Testis (tissue), 2 donors: ENCODE data around the gene MAS1.

Experiments
- CTCF ChIP-seq, 3 experiments: fragments of 450-650 bp in 2 of 3; fragments of 200-600 bp in 1 of 3; sonication (generic) in 1 of 3; IDR thresholded peaks; one replicate each; pipeline ENCODE4 v1.5.1; 2016 to 2019; ENCODE audit warnings: antibody characterized with exemption in 3 of 3, mild to moderate bottlenecking in 2 of 3, moderate library complexity in 1 of 3
- POLR2A ChIP-seq: fragments of 450-650 bp; IDR thresholded peaks from one replicate; pipeline ENCODE4 v1.6.1; 2017; ENCODE audit warnings: antibody characterized with exemption, mild to moderate bottlenecking, moderate library complexity

- TF ChIP-seq CTCF (IDR thresholded peaks at IDR 0.05): no peak
- no peak for TF ChIP-seq POLR2A
Observed at GRCh38 chr6:159934181-159934580, 43.4 kb downstream of the MAS1 start.
